Measurements from ENCODE around the gene CD5L. TPM values are rescaled to one million over a fixed set of nuclear protein-coding genes. Genes with fewer than 3 reads are reported as not detected.

Gene CD5L
- total RNA-seq, 1 donor from 2014 or later, result not detected

DNA sequence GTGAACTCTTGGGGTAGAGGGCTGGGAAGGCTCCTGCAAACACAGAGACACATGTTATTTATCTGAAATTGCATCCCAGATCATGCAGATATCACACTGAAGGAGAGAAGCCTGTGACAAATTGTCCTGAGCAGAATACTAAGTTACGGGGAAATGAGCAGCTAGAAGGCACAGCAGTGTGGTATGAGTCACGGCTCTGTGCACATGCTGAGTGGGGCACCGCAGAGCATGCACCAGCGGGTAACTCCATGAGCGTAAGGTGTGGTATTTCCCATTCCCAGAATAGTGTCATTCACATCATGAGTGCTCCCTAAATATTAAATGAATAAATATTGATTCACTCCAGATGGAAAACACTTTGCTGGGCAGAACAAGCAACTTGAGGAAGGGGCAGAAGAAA, 43.4 kb downstream of the CD5L start:
- no peak for DNase-seq (ENCODE audit: low spot score)
- Mint-ChIP-seq H3K27me3 (ENCODE audit: low read depth) (no peaks in the 10 kb centered on the region), H3K4me3 (ENCODE audit: low read depth) (no peak overlapping the region), H3K4me1 (ENCODE audit: low read depth) (no peaks in the 10 kb centered on the region), H3K9me3 (peaks cover 10% of the 10 kb centered on the region), H3K27ac (no peak overlapping the region), H3K36me3 (ENCODE audit: low read depth) (no peaks in the 10 kb centered on the region)
- intact Hi-C loops (cut with micrococcal nuclease), result no loop called here

DNA sequence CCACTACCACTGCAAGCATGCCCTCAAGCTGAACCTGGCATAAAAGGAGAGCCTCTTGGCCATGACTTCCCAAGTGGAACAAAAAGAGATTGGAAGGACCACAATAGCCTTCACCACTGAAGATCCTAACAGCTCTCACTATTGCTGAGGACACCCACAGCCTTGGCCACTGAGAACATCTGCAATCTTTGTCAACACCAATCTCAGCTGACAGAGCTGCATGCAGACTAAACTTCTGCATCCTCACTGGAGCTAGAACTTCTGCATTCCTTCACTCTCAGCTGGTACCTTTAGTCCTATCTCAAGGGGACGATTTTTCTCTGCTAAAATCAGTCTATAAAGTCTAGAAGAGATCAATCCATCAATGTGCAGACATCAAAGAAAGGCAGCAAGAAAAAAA, 56.4 kb downstream of the CD5L start:
- no peak for DNase-seq (ENCODE audit: low spot score)
- intact Hi-C loops (cut with micrococcal nuclease), result no loop called here
- no peaks in the 10 kb centered on the region for H3K36me3 Mint-ChIP-seq (ENCODE audit: low read depth)
- no peaks in the 10 kb centered on the region for H3K4me1 Mint-ChIP-seq (ENCODE audit: low read depth)
- H3K4me3 Mint-ChIP-seq (ENCODE audit: low read depth), result no peak overlapping the region
- no peaks in the 10 kb centered on the region for H3K9me3 Mint-ChIP-seq
- no peaks in the 10 kb centered on the region for H3K27me3 Mint-ChIP-seq (ENCODE audit: low read depth)
- no peak overlapping the region for H3K27ac Mint-ChIP-seq

DNA sequence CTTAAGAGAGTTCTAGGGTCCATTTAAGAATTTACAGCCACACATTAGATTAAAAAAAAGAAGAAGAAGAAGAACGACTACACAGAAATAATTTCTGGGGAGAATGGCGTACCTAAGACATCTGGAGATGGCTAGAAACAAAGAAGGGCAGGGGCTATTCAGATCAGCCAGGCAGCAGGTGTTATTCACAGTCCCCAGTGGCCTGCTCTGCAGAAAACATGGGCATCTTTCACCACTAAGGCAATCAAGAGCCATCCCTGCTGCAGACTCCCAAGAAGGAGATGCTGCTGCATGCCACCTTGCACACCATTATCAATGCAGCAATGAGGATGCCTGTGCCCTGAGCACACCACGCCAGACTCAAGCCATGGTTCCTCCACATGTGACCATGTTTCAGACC, 56.8 kb downstream of the CD5L start:
- H3K4me1 Mint-ChIP-seq (ENCODE audit: low read depth), result no peaks in the 10 kb centered on the region
- no peak for DNase-seq (ENCODE audit: low spot score)
- intact Hi-C loops (cut with micrococcal nuclease), result no loop called here
- no peaks in the 10 kb centered on the region for H3K9me3 Mint-ChIP-seq
- H3K36me3 Mint-ChIP-seq (ENCODE audit: low read depth), result no peaks in the 10 kb centered on the region
- H3K27me3 Mint-ChIP-seq (ENCODE audit: low read depth), result no peaks in the 10 kb centered on the region
- H3K4me3 Mint-ChIP-seq (ENCODE audit: low read depth), result no peak overlapping the region
- no peak overlapping the region for H3K27ac Mint-ChIP-seq

DNA sequence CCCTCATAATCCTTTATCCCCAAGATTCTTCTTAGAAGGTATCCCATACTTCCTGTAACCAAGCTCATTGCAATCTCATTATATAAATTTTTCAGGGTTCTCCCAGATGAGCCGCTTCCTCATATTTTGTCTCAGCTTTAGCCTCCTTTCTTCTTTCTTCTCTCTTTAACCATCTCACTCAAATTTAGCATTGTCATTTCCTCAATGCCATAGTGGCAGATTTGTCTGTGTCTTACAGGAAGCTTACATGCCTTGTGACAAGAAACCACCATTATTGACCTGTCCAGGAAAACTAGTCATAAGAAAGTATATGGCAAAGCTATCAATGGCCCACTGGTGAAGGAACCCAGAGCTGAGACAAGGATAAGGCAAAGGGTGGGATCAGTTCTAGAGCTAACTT, 58.7 kb downstream of the CD5L start:
- no peak overlapping the region for H3K4me3 Mint-ChIP-seq (ENCODE audit: low read depth)
- no peak overlapping the region for H3K27ac Mint-ChIP-seq
- intact Hi-C loops (cut with micrococcal nuclease), result no loop called here
- H3K27me3 Mint-ChIP-seq (ENCODE audit: low read depth), result no peaks in the 10 kb centered on the region
- no peaks in the 10 kb centered on the region for H3K4me1 Mint-ChIP-seq (ENCODE audit: low read depth)
- H3K9me3 Mint-ChIP-seq, result no peaks in the 10 kb centered on the region
- no peak for DNase-seq (ENCODE audit: low spot score)
- no peaks in the 10 kb centered on the region for H3K36me3 Mint-ChIP-seq (ENCODE audit: low read depth)

DNA sequence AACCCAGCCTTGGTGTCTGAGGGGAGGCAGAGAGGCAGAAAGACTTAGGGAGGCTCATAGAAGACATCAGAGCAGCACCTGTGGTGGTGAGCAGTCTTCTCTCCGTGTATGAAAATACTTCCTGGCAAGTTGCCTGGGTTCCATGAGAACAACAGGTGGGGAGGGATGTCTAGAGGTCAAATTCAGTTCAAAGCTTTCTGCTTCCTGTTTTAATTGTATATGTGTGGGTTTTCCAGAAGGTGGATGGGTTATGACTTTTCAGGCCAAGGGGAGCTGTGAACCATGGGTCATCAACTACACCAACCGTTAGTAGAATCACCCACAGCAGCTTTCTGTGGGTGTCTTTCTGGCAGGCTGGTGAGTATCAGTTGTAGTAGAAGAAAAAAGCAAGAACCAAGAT, 60.6 kb downstream of the CD5L start:
- intact Hi-C loops (cut with micrococcal nuclease), result no loop called here
- no peak overlapping the region for H3K4me3 Mint-ChIP-seq (ENCODE audit: low read depth)
- DNase-seq (ENCODE audit: low spot score), result no peak
- H3K27ac Mint-ChIP-seq, result no peak overlapping the region
- H3K4me1 Mint-ChIP-seq (ENCODE audit: low read depth), result no peaks in the 10 kb centered on the region
- no peaks in the 10 kb centered on the region for H3K27me3 Mint-ChIP-seq (ENCODE audit: low read depth)
- no peaks in the 10 kb centered on the region for H3K9me3 Mint-ChIP-seq
- no peaks in the 10 kb centered on the region for H3K36me3 Mint-ChIP-seq (ENCODE audit: low read depth)

Other genes with a start within 250 kb of the CD5L start
- not detected in 2 replicates for gene FCRL4, start 243.7 kb downstream of the CD5L start, total RNA-seq
- 0.16 TPM in 1 of 2 replicates, not detected in the other for gene FCRL3, start 141.0 kb downstream of the CD5L start, total RNA-seq
- not detected in 2 replicates for gene FCRL2, start 64.7 kb downstream of the CD5L start, total RNA-seq
- not detected in 2 replicates for gene FCRL1, start 21.7 kb downstream of the CD5L start, total RNA-seq
- not detected in 2 replicates for gene KIRREL1, start 151.8 kb upstream of the CD5L start, total RNA-seq